ENCODE results near the gene KIAA0825.

KIAA0825 gene, protein sequence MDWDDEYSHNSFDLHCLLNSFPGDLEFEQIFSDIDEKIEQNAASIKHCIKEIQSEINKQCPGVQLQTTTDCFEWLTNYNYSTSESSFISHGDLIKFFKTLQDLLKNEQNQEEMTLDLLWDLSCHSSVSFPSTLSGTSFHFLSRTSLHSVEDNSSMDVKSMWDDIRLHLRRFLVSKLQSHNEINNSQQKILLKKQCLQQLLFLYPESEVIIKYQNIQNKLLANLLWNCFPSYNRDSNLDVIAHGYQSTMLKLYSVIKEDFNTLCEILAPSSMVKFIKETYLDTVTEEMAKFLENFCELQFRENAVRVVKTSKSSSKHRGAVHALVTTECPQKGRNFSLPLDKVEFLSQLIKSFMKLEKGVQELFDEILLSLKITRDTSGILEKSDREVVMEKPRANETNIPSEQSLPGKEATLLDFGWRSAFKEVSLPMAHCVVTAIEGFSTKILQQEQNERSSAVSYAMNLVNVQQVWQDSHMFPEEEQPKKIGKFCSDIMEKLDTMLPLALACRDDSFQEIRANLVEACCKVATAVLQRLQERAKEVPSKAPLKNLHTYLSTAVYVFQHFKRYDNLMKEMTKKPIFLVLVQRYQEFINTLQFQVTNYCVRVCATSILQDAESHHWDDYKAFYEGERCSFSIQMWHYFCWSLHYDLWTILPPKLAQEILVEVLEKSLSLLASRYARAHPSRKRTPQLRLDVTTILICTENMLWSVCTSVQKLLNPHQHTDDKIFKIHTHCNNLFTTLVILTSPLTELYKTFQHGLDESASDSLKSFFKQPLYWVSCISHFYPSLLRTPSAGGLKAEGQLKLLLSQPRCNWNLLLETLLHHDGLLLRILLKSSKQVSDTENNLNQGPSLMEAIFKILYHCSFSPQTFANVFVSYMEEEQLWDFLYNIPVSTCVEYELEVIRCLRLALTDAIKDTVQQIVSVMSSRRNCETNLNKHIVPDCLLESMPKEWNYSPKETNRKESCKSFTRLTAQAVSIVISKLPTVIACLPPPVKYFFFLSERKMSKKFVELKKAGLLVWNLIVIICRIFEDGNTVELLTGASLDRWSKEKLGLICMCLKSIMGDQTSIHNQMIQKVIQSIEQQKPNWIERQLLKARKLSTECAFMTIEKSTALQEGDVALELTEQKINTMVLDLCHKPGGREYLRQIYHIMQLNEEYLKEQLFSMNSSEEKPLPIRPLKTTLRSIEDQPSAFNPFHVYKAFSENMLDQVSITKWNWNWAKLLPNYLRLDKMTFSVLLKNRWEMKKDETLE (N-terminal part only)
- 1.2 to 2.8 reads per million in 2 experiments for total RNA-seq

DNA sequence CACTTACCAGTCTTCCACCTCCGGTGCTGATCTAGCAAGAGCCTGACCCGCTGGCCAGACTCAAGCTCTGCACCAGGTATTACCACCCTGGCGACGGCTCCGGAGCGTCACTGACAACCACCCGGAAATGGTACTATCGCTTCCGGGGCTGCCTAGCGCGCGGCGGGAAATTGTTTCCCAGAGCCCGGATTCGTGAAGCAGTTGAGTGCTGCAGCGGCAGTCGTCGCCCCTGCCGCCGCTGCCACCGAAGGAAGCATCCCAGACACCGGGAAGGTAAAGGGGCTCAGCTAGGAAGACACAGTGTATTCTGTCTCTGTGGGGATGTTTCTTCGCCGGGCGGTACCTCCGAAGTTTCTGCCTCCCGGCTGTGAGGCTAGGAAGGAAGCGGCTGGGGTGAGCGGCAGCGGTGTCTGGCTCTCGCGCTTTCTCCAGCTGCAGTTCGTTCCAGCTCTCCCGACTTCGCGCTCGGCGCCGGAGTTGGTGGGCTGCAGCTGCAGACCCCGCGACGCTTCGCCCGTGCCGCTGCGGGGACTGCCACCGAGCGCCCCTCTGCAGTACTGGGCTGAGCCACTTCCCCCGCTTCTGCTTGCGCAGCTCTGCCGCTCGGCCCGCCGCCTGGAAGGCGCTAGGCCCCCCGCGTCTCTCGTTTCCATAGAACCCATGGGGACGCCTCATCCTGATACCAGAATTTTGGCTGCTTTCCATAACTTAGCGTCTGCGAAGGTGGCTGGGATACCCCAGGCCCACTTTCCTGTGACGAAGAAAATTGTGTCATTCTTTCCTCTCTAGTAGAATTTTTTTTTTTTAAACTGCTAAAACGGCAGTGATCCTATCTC is at the start of gene KIAA0825, which contains the start of gene SLF1:
TSS of gene KIAA0825 (minus strand) at position 112 of the 836 bp plus-strand sequence. CDS start 81,478 bp downstream, outside the sequence.
TSS of gene SLF1 (plus strand) at position 177 of the 836 bp plus-strand sequence. CDS start 10,142 bp downstream, outside the sequence.
- peak; percentile 75 for DNase-seq (ENCODE audit: low read depth)

DNA sequence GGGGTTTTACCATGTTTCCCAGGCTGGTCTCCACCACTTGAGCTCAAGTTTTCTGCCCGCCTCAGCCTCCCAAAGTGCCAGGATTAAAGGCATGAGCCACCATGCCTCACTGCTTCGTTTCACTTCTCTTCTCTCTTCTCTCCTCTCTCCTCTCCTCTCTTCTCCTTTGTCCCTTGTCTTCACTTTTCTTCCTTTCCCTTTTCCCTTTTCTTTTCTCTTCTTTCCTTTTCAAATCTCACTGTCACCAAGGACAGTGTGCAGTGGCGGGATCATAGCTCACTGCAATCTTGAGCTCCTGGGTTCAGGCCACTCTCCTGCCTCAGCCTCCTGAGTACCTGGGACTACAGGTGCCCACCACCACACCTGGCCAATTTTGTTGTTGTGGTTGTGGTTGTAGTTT is 49.5 kb upstream of the KIAA0825 start:
- DNase-seq (ENCODE audit: low read depth): no peak

DNA sequence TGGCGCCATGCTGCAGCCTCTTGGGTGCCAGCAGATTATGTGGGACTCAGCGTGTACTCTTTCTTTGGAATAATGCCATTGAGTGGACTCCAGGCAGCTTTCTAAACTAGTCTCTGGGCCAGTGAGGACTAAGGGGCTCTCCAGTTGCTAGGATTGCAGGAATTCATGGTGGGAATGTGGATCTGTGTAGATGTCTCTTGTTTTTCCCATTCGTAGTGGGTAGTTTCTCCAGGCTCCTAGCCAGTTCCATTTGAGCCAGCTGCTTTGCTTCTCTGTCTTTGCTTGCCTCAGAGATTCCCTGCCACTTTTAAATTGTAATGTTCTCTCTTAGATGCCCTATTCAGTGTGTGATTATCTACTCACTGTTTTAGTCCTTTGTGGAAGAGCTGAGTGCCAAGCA is 42.7 kb upstream of the KIAA0825 start:
- no peak for DNase-seq (ENCODE audit: low read depth)

DNA sequence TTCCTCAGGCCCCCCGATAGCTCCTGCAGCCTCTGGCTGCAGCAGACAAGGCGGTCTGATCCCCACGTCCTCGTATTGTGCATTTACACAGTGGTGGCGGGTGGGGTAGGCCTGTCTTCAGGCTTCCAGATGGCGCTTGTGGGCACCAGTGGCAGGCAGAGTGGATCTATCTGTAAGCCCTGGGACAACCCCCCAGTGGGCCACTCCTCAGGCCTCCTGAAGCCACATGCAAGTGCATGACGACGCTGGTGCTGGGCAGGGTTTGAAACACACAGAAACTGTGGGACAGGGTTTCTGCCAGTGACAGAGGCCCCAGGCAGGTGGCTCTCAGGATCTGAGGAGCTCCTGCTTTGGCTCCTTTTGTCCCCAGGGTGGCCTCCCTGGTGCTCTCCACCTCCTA is 42.1 kb upstream of the KIAA0825 start:
- no peak for DNase-seq (ENCODE audit: low read depth)

DNA sequence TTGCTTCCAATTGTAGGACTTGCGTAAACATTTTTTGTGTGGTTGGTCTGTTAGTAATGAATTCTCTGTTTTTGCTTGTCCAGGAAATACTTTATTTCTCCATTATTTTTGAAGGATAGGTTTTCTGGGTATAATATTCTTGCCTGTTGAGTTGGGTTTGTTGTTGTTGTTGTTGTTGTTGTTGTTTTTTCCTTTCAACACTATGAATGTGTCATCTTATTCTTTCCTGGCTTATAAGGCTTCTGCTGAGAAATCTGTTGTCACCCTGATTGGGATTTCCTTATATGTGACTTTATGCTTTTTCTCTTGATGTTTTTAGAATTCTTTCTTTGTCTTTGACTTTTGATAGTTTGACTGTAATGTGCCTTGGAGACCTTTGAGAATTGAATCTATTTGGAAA is 39.9 kb upstream of the KIAA0825 start:
- DNase-seq (ENCODE audit: low read depth): no peak

DNA sequence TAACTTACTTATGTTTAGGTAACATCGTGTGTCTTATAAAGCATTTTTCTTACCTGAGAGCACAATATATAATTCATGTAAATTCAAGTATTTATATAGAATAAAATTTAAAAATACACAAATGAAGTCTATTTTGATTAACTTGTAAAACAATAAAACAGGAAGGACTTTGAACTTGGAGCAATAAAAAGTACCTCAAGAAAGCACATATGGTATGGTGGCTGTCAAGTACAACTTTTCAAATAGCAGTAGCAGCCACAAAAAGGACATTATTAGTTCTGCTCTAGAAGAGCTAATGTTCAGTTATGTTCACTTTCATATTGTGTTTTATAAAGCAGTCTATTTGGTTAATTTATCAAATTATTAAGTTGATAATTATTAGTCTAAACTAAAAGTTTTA is 31.5 kb upstream of the KIAA0825 start:
- no peak for DNase-seq (ENCODE audit: low read depth)

DNA sequence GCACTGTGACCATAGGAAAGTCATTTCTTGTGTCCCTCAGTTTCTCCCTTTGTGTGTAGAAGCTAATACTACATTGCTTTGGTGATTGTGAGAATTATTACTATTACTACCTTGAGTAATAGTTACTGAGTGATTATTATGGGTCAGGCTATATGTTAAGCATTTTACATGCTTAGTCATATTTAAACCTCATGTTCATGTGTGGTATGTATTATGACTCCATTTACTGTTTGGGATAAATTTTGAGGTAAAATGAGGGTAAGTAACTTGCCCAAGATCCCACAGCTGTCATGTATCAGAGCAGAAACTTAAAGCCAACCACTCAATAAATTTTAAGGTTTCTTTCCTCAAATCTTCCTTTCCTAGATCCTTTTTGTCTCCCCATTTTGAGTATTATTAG is 28.4 kb upstream of the KIAA0825 start:
- no peak for DNase-seq (ENCODE audit: low read depth)

DNA sequence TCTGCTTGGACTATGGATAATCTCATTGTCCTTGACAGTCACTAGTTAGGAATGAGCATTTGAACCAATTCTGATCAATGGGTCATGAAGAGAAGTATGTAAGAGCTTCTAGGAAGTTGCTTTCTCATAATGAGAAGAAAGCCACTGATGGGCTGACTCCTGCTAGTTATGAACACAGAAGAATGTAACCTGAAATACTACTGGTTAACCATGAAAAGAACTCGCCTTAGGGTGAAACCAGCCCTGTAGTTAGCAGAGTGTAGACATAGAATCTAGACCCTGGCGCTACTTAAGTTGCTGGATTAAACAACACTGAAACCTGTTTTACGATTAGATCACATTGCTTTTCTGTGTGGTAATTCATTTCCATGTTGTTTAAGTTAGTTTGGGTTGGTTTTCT is 26.6 kb upstream of the KIAA0825 start:
- DNase-seq (ENCODE audit: low read depth): no peak

DNA sequence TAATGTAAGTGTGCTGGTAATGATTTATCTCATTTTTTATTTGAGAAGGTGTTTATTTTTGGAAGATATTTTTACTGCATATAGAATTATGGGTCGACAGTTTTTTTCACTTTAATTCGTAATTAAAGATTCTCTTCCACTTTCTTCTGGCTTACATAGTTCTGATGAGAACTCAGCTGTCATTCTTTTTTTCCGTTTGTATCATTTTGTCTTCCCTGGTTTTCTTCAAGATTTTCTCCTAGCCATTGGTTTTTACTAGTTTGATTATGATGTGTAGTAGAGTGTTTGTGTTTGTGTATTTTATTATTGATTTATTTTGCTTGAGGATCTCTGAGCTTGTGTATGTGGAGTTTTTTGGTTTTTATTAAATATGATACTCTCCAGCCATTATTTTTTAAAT is 21.8 kb upstream of the KIAA0825 start:
- DNase-seq (ENCODE audit: low read depth): no peak

DNA sequence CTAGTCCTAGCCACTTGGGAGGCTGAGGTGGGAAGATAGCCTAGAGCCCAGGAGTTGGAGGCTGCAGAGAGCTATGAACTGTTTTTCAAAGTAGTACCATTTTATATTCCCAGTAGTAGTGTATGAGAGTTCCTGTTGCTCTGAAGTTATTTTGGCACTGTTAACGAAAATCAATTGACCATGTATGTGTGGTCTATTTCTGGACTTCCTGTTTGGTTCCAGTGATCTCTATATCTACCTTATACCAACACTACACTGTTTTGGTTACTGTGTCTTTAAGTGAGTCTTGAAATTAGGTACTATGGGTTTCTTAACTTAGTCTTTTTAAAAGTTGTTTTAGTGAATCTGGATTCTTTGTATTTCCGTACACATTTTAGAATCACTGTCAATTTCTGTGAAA is 13.6 kb upstream of the KIAA0825 start:
- DNase-seq (ENCODE audit: low read depth): no peak

DNA sequence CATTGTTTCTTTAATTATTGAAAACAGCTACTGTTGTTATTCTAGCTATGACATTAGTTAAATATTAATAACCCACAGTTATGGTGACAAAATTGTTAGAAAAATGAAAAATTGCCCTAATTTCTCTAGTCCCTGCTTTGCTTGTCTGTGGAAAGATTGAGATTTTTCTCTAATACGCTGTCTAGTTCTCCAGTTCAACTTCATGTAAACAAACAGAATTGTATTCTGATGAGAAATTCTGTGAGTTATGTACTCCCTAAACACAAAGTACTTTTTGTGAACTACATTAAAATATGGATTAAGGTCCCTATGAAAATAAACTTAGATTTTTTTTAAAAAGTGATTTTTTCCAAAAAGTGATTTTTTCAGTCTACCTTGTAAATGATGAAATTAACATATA is 8.8 kb upstream of the KIAA0825 start:
- no peak for DNase-seq (ENCODE audit: low read depth)

DNA sequence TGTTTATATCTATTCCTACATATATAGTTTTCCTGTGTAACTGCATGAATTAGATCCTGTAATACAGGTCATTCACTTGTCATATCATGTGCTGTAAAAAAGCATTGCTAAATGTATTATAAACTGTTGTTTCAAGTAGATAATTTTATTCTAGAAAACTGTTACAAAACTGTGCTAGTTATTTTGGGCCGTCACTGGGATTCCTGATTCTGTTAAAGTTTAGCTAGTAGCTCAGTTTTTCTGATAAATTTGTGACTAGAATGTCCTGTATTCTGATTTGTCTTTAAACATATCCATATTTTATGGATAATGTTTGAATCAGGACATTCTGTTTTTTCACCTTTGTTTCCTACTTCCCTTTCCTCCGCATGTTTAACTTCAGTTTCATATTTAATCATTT is 5.5 kb upstream of the KIAA0825 start:
- DNase-seq (ENCODE audit: low read depth): no peak

DNA sequence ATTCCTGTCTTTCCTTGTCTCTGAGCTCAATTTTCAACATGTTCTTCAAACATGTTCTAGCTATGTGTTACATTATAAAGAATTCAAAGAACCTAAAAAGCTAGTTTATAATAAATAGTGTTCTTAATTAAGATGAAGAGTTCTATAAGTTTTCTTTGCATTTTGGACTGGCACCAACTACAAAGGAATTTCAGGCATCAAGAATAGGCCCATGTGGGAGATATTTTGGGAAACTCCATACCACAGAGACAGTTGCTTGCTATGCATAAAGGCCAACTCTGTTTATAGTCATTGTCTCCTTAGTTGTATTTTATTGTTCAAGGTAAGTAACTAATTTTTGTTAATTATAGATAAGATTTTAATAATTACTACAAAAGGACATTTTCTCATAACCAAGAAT is 4.6 kb upstream of the KIAA0825 start:
- no peak for DNase-seq (ENCODE audit: low read depth)

DNA sequence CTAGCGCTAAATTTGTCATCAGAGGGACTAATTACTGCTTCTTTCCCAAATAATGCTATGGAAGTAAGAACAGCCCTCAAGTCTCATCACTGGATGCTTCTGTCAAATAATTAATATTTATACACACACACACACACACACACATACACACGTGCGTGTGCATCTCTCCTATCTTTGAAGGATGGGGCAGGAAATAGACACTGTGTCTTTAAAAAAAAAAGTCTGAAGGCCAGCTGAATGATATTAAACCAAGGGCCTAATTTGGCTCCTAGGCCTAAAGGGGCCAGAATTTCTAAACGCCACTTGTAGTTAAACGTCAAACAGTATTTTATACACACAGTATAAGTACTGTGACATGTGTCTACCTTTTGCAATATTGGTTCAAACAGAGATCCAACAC is 3.4 kb upstream of the KIAA0825 start:
- no peak for DNase-seq (ENCODE audit: low read depth)

DNA sequence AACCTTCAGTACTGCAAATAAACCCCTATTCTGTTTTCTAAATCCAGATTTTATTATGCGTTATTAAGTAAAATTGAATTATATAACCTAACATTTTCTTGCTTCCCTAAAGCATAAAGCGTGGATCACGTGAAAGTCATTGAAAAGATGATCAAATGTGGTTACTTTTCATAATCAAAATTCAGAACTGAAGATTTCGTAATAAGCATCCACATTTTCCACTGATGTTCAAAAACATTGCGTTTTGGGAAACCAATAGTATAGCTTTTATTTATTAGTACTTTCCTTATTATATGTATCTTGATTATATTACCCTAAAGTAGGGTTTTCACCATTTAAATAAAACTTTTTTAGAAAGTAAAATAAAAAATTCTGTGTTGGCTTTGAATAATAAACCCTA is 1.9 kb upstream of the KIAA0825 start:
- no peak for DNase-seq (ENCODE audit: low read depth)

DNA sequence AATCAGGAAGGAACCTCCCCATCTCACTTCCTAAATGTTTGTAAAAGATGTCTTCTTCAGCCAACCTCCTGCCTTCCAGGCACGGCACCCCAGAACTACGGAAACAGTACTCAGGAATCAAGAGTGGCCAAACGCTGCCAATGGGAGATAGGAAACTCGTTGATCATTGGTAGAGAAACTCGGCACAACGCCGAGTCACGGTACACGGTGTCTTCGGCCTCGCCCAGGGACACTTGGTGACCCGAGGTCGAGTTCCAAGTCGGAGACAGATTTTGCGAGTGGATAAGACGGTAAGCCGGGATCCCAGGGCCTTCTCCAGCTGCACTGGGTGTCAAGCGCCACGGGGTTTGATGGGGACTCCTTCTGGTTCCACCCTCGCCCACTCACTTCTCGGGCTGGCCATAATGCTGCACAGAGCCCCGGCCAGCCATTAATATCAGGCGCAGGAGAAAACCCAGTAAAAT is 343 bp downstream of the KIAA0825 start:
- DNase-seq (ENCODE audit: low read depth): peak; percentile 0

DNA sequence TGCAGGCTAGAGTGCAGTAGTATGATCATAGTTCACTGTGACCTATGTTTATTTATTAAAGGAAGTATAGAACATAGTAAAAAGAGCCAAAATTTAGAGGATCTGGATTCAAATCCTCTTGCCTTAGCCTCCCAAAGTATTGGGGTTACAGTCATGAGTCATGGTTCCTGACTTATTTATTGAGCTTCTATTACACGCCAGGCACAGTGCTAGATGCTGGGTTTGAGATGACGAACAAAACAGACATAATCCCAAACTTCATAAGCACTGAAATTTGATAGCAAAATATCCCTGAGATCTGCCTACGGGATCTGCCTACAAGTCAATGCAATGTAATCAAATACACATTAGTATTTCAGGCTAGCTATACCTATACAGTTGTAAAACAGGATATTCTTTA is 2.5 kb downstream of the KIAA0825 start:
- DNase-seq (ENCODE audit: low read depth): no peak

DNA sequence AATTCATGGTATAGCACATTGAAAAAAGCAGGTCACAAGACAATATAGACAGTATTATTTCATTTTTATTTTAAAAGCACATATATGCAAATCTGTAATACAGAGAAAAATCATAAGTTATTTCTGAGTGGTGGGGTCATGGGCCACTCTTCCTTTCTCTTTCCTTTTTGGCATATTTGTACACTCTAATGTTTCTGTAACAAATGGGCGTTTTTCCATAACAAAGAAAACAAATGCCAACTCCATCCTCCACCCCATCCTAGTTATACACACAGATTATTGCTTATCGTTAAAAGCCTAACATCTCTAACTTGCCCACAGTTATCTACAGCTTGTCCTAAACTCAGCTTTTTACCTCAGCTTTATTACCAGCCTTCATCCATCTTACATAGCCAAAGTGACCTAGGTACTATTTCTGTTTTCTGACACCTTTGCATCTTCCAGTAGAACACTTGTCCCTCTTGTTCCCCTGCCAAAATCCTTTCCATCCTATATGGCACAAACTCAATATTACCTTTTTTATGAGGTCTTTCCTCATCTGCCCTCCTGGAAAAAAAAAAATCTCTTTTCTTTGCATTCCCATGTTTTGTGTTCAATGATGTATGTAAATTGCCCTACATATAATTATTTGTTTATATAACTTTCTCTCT is 4.1 kb downstream of the KIAA0825 start:
- no peak for DNase-seq (ENCODE audit: low read depth)

DNA sequence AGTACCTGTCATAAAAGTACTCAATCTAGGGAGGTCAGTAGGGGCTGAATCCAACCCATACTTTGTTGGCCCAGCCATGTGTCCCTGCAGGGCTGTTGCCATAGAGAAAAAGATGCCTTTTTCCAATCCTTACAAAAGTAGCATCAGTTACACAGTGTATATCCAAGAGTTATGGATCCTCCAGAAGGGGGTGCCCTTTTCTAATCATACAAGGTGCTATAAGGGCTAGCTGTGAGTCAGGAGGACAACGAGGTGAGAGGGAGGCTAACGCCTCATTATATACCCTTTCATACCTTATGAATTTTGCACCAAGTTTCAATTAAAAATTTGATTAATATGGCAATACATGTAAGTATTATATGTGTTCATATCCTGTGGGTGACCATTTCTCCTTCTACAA is 4.8 kb downstream of the KIAA0825 start:
- DNase-seq (ENCODE audit: low read depth): no peak

DNA sequence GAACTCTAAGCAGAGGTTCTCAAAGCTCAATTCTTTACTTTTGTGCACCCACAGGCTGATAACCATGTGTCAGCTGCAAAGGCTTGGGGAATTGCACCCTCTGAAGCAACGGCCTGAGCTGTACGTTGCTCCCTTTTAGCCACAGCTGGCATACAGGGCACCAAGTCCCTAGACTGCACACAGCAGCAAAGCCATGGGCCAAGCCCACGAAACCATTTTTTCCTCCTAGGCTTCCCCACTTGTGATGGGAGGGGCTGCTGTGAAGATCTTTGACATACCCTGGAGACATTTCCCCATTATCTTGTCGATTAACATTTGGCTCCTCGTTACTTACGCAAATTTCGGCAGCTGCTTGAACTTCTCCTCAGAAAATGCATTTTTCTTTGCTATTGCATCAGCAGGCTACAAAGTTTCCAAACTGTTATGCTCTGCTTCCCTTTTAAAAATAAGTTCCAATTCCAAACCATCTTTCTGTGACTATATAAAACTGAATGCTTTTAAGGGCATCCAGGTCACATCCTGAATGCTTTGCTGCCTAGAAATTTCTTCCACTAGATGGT is 23.0 kb downstream of the KIAA0825 start:
- no peak for DNase-seq (ENCODE audit: low read depth)
